ENCODE measurements around the gene HTD2. TPM values are rescaled to one million over a fixed set of nuclear protein-coding genes. Genes with fewer than 3 reads are reported as not detected.
"Not testable (repeated sequence)": the region's sequence is repeated elsewhere in the genome, so short reads cannot be mapped to it uniquely, and the experiment has no call there.

HTD2 gene
- total RNA-seq, 1 donor from 2014 or later = 0.53 TPM

DNA sequence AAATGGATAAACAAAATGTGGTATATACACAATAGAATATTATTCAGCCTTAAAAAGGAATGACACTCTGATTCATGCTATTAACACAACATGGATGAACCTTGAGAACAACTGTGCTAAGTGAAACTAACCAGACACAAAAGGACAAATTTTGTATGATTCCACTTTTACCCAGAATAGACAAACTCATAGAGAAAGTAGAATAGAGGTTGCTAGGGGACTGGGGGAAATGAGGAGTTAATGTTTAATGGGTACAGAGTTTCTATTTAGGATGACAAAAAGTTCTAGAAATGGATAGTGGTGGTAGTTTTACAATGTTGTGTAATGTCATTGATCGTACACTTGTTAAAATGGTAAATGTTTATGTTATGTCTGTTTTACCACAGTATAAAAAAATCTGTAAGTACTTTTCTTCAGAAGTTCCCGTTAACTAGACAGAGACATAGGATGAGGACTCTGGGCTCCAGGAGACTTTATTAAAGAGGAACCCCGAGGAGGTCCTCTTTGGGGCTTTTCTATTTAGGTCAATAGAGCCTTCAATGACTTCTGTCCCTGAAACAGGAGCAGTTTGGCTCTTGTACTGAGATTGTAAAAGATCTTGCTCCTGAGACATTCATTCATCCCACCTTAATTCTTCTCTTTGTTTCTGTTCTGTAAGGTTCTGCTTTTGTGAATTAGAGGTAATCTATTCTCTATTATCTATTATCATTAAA, 44.2 kb upstream of the HTD2 start:
- Histone ChIP-seq H3K4me3 (no peak overlapping the region), H3K4me1 (no peaks in the 10 kb centered on the region), H3K27ac (no peak overlapping the region), H3K27me3 (no peaks in the 10 kb centered on the region), H3K9me3 (no peaks in the 10 kb centered on the region), H3K36me3 (peaks cover 3 to 16% of the 10 kb centered on the region in 2 donors)
- intact Hi-C loops (cut with DNase I) = no loop called here
- TF ChIP-seq, protein P1, sequence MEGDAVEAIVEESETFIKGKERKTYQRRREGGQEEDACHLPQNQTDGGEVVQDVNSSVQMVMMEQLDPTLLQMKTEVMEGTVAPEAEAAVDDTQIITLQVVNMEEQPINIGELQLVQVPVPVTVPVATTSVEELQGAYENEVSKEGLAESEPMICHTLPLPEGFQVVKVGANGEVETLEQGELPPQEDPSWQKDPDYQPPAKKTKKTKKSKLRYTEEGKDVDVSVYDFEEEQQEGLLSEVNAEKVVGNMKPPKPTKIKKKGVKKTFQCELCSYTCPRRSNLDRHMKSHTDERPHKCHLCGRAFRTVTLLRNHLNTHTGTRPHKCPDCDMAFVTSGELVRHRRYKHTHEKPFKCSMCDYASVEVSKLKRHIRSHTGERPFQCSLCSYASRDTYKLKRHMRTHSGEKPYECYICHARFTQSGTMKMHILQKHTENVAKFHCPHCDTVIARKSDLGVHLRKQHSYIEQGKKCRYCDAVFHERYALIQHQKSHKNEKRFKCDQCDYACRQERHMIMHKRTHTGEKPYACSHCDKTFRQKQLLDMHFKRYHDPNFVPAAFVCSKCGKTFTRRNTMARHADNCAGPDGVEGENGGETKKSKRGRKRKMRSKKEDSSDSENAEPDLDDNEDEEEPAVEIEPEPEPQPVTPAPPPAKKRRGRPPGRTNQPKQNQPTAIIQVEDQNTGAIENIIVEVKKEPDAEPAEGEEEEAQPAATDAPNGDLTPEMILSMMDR (IDR thresholded peaks at IDR 0.05) = no peak
- DNase-seq (ENCODE audit: low spot score in 2 of 2) = no peak

DNA sequence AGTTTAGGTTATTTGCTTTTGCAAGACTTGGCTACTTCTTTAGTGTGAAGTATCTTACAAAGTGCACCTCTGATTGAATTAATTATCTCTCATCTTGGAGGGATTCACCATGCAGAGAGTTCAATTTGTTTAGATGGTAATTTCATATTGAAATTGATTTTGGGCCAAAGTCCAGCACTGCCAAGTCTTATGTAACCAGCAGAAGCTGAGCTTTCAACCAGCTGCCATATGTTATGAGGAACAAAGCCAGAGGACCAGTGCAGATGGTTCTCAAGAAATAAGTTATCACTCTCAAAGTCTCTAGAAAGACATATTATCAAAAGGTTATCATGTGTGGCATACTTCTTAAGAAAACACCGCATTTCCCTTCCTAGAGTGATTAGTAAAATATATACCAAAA, 39.7 kb upstream of the HTD2 start:
- Histone ChIP-seq H3K36me3 (peaks cover 3 to 13% of the 10 kb centered on the region in 2 donors), H3K9me3 (no peaks in the 10 kb centered on the region), H3K27ac (no peak overlapping the region), H3K4me1 (no peaks in the 10 kb centered on the region), H3K4me3 (no peak overlapping the region), H3K27me3 (no peaks in the 10 kb centered on the region)
- intact Hi-C loops (cut with DNase I) = no loop called here
- TF ChIP-seq, protein P1 (IDR thresholded peaks at IDR 0.05) = no peak
- DNase-seq (ENCODE audit: low spot score in 2 of 2) = no peak

DNA sequence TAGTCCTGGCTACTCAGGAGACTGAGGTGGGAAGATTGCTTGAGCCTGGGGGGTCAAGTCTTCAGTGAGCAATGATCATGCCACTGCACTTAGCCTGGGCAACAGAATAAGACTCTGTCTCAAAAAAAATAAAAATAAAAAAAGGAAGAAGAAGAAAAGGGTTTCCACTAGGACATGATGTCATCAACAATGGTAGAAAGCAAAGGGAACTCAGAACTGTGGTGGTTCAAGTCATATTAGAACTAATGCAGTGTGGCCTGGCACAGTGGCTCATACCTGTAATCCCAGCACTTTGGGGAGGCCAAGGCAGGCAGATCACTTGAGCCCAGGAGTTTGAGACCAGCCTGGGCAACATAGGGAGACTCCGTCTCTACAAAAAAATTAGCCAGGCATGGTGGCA, 38.8 kb upstream of the HTD2 start:
- H3K27ac ChIP-seq; H3K4me3 ChIP-seq; intact Hi-C loops (cut with DNase I); DNase-seq (ENCODE audit: low spot score in 2 of 2); H3K9me3 ChIP-seq; H3K4me1 ChIP-seq; H3K27me3 ChIP-seq: not testable (repeated sequence)
- H3K36me3 ChIP-seq = peaks cover 3 to 13% of the 10 kb centered on the region in 2 donors

DNA sequence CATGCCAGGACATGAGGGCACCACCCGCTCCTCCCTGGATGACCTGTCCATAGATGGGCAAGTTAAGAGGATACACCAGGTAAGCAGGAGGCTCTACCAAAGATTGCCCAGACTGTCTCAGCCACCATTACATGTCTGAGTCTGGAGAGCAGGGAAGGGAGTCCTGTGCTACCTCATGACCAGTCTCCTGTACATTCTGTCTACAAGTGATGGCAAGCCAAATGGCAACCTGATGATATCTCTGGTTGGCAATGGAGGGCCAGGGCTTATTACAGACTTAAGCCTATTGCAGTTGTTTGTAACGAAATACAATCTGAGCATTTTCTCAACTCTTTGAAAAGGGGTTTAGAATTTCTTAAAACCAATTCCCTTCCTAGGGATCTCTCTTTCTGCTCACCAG, 37.0 kb upstream of the HTD2 start:
- TF ChIP-seq, protein P1 (IDR thresholded peaks at IDR 0.05) = no peak
- H3K4me3 ChIP-seq = no peak overlapping the region
- H3K27ac ChIP-seq = no peak overlapping the region
- intact Hi-C loops (cut with DNase I) = no loop called here
- peaks cover 3 to 13% of the 10 kb centered on the region in 2 donors for H3K36me3 ChIP-seq
- H3K9me3 ChIP-seq = no peaks in the 10 kb centered on the region
- DNase-seq (ENCODE audit: low spot score in 2 of 2) = no peak
- no peaks in the 10 kb centered on the region for H3K27me3 ChIP-seq
- H3K4me1 ChIP-seq = no peaks in the 10 kb centered on the region

GRCh38 chr3:58270485-58270884, 35.8 kb upstream of the HTD2 start:
- TF ChIP-seq, protein P1 (IDR thresholded peaks at IDR 0.05) = no peak
- no peak for DNase-seq (ENCODE audit: low spot score in 2 of 2)
- H3K4me1 ChIP-seq = no peaks in the 10 kb centered on the region
- H3K4me3 ChIP-seq = no peak overlapping the region
- intact Hi-C loops (cut with DNase I) = no loop called here
- H3K9me3 ChIP-seq = no peaks in the 10 kb centered on the region
- H3K27ac ChIP-seq = no peak overlapping the region
- peaks cover 3 to 18% of the 10 kb centered on the region in 2 donors for H3K36me3 ChIP-seq
- H3K27me3 ChIP-seq = no peaks in the 10 kb centered on the region

DNA sequence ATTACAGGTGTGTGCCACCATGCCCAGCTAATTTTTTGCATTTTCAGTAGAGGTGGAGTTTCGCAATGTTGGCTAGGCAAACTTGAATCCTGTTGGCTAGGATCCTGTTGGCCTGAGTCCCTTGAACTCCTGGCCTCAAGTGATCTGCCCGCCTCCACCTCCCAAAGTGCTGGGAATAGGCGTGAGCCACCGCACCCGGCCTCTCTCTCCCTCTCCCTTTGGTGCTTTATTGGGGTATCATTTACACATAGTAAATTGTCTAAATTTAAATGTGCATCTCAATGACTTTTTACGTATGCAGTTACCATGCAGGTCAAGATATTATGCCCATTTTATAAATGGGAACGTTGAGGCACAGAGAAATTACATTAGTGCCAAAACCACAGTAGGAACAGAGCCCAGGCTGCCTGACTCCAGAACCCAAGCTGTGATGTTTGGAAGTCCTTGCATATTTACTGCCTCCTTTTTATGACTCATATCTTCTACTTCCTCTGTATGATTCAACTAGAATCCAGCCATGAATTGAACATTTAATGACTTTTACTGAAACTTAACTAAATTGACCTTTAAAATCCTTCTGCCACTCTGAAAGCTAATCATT, 34.3 kb upstream of the HTD2 start:
- no peak for DNase-seq (ENCODE audit: low spot score in 2 of 2)
- TF ChIP-seq, protein P1 (IDR thresholded peaks at IDR 0.05) = no peak
- H3K27me3 ChIP-seq = no peaks in the 10 kb centered on the region
- H3K4me3 ChIP-seq = no peak overlapping the region
- intact Hi-C loops (cut with DNase I) = no loop called here
- peak overlapping the region; percentile 34 to 53 for H3K27ac ChIP-seq
- H3K36me3 ChIP-seq = peaks cover 3 to 18% of the 10 kb centered on the region in 2 donors
- no peaks in the 10 kb centered on the region for H3K9me3 ChIP-seq
- H3K4me1 ChIP-seq = no peaks in the 10 kb centered on the region

All from ascending aorta (tissue), 2 donors.